Left renal cortex interstitium (tissue), 4 donors: Measurements from ENCODE around the gene ISLR2. TPM values are rescaled to one million over a fixed set of nuclear protein-coding genes. Genes with fewer than 3 reads are reported as not detected.
A peak's percentile ranks its signal among the peaks of the same experiment; 100 is the strongest.

ENCODE experiments used
- DNase-seq, 4 donors: peaks; one replicate each; pipeline ENCODE4 v3.0.0-alpha.2; 2013; ENCODE audit warnings: low read depth in 4 of 4, low spot score in 2 of 4, missing footprints in 1 of 4
- polyA plus RNA-seq, 4 donors: library from polyadenylated mRNA; unstranded; fragments of 120-200 nt; gene quantifications; one replicate each; pipeline ENCODE4 v1.2.1, GENCODE V29; 2013; ENCODE audit not compliant: insufficient read length in 4 of 4

ISLR2 gene
- polyA plus RNA-seq, 4 donors = 0.31 to 1.6 (median 1.0) TPM

GRCh38 chr15:74174219-74174957 is 44.0 kb downstream of the ISLR2 start:
- DNase-seq = peak in 2 of 4 donors; percentile 55 to 58

- DNase-seq = no peak
Observed at GRCh38 chr15:74174958-74175253, 44.5 kb downstream of the ISLR2 start.

DNA sequence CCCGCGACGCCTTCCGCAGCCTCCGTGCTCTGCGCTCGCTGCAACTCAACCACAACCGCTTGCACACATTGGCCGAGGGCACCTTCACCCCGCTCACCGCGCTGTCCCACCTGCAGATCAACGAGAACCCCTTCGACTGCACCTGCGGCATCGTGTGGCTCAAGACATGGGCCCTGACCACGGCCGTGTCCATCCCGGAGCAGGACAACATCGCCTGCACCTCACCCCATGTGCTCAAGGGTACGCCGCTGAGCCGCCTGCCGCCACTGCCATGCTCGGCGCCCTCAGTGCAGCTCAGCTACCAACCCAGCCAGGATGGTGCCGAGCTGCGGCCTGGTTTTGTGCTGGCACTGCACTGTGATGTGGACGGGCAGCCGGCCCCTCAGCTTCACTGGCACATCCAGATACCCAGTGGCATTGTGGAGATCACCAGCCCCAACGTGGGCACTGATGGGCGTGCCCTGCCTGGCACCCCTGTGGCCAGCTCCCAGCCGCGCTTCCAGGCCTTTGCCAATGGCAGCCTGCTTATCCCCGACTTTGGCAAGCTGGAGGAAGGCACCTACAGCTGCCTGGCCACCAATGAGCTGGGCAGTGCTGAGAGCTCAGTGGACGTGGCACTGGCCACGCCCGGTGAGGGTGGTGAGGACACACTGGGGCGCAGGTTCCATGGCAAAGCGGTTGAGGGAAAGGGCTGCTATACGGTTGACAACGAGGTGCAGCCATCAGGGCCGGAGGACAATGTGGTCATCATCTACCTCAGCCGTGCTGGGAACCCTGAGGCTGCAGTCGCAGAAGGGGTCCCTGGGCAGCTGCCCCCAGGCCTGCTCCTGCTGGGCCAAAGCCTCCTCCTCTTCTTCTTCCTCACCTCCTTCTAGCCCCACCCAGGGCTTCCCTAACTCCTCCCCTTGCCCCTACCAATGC is 45.1 kb downstream of the ISLR2 start:
- DNase-seq = no peak

DNA sequence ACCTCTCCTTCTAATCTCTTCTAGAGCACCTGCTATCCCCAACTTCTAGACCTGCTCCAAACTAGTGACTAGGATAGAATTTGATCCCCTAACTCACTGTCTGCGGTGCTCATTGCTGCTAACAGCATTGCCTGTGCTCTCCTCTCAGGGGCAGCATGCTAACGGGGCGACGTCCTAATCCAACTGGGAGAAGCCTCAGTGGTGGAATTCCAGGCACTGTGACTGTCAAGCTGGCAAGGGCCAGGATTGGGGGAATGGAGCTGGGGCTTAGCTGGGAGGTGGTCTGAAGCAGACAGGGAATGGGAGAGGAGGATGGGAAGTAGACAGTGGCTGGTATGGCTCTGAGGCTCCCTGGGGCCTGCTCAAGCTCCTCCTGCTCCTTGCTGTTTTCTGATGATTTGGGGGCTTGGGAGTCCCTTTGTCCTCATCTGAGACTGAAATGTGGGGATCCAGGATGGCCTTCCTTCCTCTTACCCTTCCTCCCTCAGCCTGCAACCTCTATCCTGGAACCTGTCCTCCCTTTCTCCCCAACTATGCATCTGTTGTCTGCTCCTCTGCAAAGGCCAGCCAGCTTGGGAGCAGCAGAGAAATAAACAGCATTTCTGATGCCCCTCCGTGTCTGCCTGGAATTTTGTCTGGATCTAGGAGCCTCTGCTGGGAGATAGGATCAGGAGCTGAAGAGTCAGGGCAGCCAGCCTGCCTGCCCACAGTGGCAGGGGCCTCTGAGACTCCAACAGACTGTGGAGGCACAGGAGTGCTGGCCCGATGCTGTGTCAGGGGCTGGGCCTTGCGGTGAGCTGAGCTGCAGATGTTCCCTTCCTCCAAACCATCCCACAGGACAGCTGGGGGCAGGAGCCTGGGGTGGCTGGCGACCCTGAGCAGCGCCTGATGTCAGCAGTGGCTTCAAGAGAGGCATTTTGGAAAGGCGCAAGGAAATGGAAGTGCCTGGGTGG is 46.2 kb downstream of the ISLR2 start:
- no peak for DNase-seq

GRCh38 chr15:74178326-74179100 is 48.1 kb downstream of the ISLR2 start:
- DNase-seq = no peak

- DNase-seq = no peak
Observed at GRCh38 chr15:74179101-74179841, 48.9 kb downstream of the ISLR2 start.

DNA sequence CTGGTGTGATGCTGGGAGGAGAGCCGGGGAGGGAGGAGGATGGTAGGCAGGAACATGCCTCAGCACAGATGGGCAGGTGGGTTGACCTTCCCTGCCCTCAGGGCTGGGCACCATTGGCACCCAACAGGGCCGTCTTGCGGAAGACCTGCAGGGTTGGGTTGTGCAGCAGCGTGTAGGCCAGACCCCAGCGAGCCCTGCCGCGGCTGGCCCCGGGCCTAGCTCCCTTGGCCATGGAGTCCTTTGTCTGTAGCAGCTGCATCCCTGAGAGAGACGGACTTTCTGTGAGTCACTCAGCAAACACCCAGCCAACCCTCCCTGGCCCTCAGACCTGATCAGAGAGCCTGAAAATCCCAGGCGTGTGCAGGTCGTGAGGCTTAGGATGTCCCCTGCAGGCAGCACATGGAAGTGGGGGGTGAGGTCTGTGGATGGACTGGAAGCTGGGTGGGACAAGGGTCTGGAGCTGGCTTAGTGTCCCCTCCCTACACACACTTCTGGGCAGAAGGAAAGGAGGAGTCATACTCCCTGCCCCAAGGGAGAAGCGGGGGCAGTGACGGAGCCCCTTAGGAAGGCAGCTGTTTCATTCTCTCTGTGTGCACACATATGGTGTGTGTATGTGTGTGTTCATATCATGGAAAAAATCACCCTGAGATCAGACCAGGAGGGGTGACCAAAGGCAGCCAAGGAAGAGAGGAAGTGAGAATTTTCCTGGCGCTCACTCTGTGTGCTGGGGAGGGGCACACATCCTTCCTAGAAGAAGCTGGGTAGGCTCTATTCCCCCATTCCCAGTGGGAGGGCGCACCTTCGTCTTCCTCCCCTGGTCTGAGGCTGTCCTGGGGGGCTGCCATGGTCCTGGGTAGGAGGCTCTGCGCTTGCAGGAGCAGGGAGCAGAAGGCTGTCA is 49.8 kb downstream of the ISLR2 start:
- DNase-seq = no peak

DNA sequence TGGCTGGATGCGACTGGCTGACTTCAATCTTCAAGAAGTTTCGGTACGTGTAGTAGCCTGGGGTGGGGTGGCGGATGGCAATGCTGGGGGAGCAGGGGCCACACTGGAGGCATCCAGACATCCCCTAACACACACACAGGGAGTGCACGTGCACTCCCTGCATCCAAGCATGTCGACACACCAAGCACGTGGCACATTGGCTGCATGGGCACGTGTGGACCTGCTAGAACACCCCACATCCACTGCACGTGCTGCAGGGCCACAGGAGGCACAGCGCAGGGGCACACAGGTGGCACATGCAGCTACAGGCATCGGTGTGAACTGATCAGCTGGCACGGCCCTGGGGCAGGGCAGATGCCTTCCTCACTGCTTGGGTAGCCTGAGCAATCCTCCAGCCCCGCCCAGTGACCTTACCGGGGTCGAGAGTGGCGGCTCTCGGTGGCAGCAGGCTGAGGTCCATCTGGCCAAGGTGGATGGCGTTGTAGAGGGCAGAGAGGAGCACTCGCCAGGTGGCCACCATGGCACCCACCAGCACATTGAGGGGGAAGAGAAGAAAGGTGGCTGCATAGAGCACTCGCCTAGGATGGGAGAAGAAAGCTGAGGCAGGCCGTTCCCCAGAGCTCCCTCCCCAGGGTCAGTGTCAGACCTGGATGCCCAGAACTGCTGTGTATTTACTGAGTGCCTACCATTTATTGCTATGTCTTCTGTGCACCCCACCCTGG is 50.7 kb downstream of the ISLR2 start:
- no peak for DNase-seq

DNA sequence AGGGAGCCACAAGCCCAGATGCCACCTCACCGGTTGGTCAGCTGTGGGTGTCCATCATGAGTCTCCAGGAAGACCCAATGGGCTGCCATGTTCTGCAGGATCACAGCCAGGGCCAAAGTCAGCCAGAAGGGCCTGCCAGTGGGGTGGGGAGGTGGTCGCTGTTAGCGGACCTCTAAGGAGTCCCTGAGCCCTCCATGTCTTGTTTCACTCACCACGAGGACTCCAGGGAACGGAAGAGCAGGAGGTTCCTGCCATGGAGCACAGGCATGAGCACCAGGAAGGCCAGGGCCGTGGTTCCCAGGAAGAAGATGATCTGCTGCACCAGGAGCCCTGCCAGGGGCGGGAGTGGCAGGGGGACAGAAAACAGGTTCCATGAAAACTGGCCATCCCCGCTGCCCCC is 51.7 kb downstream of the ISLR2 start:
- no peak for DNase-seq

DNA sequence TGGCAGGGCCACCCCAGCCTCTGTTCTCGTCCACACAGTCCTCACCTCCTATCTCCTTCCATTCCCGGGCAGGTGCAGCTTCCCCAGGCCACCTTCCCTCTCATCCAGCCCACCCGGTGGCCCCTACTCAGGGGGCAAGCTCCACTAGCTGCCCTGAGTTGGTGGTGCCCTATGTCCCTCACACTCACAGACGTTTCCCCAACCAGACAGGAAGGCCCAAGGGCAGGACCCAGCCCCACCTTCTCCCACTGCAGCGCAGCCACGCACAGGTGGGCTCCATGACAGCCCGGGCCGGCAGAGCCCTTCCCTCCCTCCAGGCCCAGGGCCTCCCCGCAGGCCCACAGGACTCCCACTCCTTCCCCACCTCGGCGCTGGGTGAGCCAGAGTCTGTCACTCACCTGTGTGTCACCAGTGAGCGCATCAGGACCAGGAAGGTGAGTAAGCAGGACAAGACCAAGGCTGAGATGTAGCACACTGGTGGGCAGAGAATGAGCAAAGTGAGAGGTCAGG is 54.3 kb downstream of the ISLR2 start:
- no peak for DNase-seq

DNA sequence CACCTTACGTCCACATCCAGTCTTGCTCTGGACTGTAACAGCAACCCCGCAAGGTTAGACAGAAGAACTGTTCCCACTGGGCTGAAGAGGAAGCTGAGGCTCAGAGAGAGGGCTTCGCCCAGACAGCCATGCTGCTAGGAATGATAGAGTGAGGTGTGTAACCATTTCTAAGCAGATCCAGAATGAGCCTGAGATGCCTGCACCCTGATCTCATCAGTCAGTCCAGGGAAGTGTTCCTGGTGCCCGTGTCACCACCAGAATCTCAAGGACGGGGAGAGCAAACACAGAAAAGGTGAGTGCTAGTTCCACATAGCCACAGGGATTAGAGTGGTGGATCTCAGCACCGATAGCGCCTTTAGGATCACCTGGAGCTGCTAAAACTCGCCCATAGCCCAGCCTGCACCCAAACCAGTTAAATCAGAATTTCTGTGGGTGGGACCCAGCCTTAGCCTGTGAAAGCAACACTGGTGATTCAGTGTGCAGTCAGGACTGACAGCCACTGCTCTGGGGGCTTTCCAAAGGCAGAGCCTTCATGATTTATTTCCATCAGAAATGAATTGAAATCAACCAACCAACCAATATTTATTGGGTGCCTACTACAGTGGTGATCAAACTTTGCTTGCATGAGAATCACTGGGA is 55.4 kb downstream of the ISLR2 start:
- DNase-seq = no peak

Other genes starting within 250 kb of the ISLR2 start
- gene LOXL1, start 204.1 kb upstream of the ISLR2 start, polyA plus RNA-seq = 10 to 100 TPM; 72.6 to 86.1 (median 81.9) TPM
- gene STOML1, start 138.3 kb upstream of the ISLR2 start, polyA plus RNA-seq = 10 to 100 TPM; 11.2 to 18.0 (median 13.1) TPM
- 10 to 100 TPM; 24.7 to 38.9 (median 34.8) TPM for gene PML, start 135.9 kb upstream of the ISLR2 start, polyA plus RNA-seq
- under 1 TPM in 3 of 4 donors, not detected in 1; 0.31 to 0.57 (median 0.39) TPM for gene GOLGA6A, start 48.0 kb upstream of the ISLR2 start, polyA plus RNA-seq
- 10 to 100 TPM; 37.2 to 94.5 (median 64.0) TPM for gene ISLR, start 43.1 kb downstream of the ISLR2 start, polyA plus RNA-seq
- 10 to 100 TPM; 25.0 to 49.2 (median 32.3) TPM for gene STRA6, start 72.2 kb downstream of the ISLR2 start, polyA plus RNA-seq
- gene CCDC33, start 105.7 kb downstream of the ISLR2 start, polyA plus RNA-seq = 10 to 100 TPM in 1 of 4 donors, 1 to 10 TPM in 3; 4.8 to 10.4 (median 6.4) TPM
- gene CYP11A1, start 237.1 kb downstream of the ISLR2 start, polyA plus RNA-seq = 1 to 10 TPM; 1.2 to 1.9 (median 1.6) TPM